K562 (cell line): ENCODE results near the gene CYP11A1. TPM values are rescaled to one million over a fixed set of nuclear protein-coding genes. Genes with fewer than 3 reads are reported as not detected.

Experiments
- ASH1L ChIP-seq: fragments of 450-650 bp; IDR thresholded peaks from 2 replicates; pipeline ENCODE4 v1.6.1; 2018; ENCODE audit warnings: borderline replicate concordance, mild to moderate bottlenecking, low read depth; ENCODE audit not compliant: partially characterized antibody
- BMI1 ChIP-seq: fragments of 150-350 bp; IDR thresholded peaks from 2 replicates; pipeline ENCODE4 v1.6.1; 2014; ENCODE audit warnings: low read length
- CREB1 ChIP-seq, 2 experiments: sonication (generic) in 1 of 2; formaldehyde crosslinking in 1 of 2; IDR thresholded peaks; 2 replicates each; pipeline versions ENCODE4 v1.6.1 to v1.8.0; 2012 to 2022; ENCODE audit warnings: inconsistent platforms in 1 of 2, mild to moderate bottlenecking in 1 of 2, missing genetic modification reagents in 1 of 2, moderate library complexity in 1 of 2
- DDX20 ChIP-seq: fragments of 450-650 bp; IDR thresholded peaks from 2 replicates; pipeline ENCODE4 v1.6.1; 2016; ENCODE audit warnings: missing genetic modification characterization, low read depth, mild to moderate bottlenecking, missing compliant biosample characterization, moderate library complexity
- ILF3 ChIP-seq: fragments of 450-650 bp; IDR thresholded peaks from 2 replicates; pipeline ENCODE4 v1.6.1; 2018; ENCODE audit warnings: antibody characterized with exemption, mild to moderate bottlenecking, moderate library complexity, borderline replicate concordance
- KLF13 ChIP-seq: fragments of 450-650 bp; IDR thresholded peaks from 2 replicates; pipeline ENCODE4 v1.6.1; 2016; ENCODE audit warnings: missing genetic modification characterization, low read depth, mild to moderate bottlenecking, missing compliant biosample characterization, moderate library complexity, borderline replicate concordance
- RAD21 ChIP-seq, 2 experiments: fragments of 250-450 bp in 1 of 2; fragments of 450-650 bp in 1 of 2; sonication (Bioruptor Pico) in 1 of 2; formaldehyde crosslinking in 1 of 2; IDR thresholded peaks in 1 of 2; conservative IDR thresholded peaks in 1 of 2; 2 replicates each; pipeline versions ENCODE4 v1.4.0 to v1.8.0; 2020 to 2022; ENCODE audit warnings: mild to moderate bottlenecking in 2 of 2, moderate library complexity in 1 of 2
- SAFB2 ChIP-seq: fragments of 200-400 bp; formaldehyde crosslinking; IDR thresholded peaks from 2 replicates; pipeline ENCODE4 v1.6.1; 2018; ENCODE audit warnings: borderline replicate concordance, low read length, low read depth, moderate library complexity; ENCODE audit not compliant: severe bottlenecking
- VEZF1 ChIP-seq: fragments of 200-800 bp; sonication (Bioruptor generic); IDR thresholded peaks from 2 replicates; pipeline ENCODE4 v1.6.1; 2017; ENCODE audit warnings: missing genetic modification characterization, missing compliant biosample characterization
- ZNF165 ChIP-seq: fragments of 250-450 bp; sonication (Bioruptor Pico); IDR thresholded peaks from 2 replicates; pipeline ENCODE4 v1.4.0; 2020; ENCODE audit warnings: borderline replicate concordance
- ZNF431 ChIP-seq: sonication (generic); formaldehyde crosslinking; IDR thresholded peaks from 2 replicates; pipeline ENCODE4 v1.8.0; 2022; ENCODE audit warnings: mild to moderate bottlenecking, missing genetic modification reagents
- polyA plus RNA-seq, 8 experiments: library from polyadenylated mRNA; depleted of rRNA in 4 of 8; stranded (reverse) in 5 of 8; unstranded in 3 of 8; fragments of >200 nt; fragmentation: Nextera tagmentation in 2 of 8; fragmentation: Illumina TruSeq in 1 of 8; extraction: Ambion mirVana in 2 of 8; extraction: Trizol in 1 of 8; gene quantifications; 2 replicates each; pipeline versions ENCODE4 v1.2.1 to v1.2.3, GENCODE V29; 2011 to 2014; ENCODE audit warnings: inconsistent platforms in 1 of 8, missing spikeins in 1 of 8
- total RNA-seq, 7 experiments: library from RNA; depleted of rRNA in 6 of 7; stranded (reverse); fragments of >200 nt in 6 of 7; fragmentation: Illumina TruSeq in 2 of 7; extraction: Trizol in 2 of 7; gene quantifications; 2 replicates each; pipeline versions ENCODE4 v1.2.1 to v1.2.3, GENCODE V29; 2011 to 2021; ENCODE audit warnings: low replicate concordance in 1 of 7
- TF ChIP-seq, protein P1 (sequence below): fragments of 250-450 bp; sonication (Bioruptor Pico); IDR thresholded peaks from 2 replicates; pipeline ENCODE4 v1.4.0; 2020
- TF ChIP-seq, protein P2 (sequence below): fragments of 200-600 bp; sonication (generic); IDR thresholded peaks from one replicate; pipeline ENCODE4 v1.6.1; 2012; ENCODE audit warnings: mild to moderate bottlenecking, low read depth, low read length, inconsistent platforms

The CYP11A1 gene
- total and polyA plus RNA-seq, 9 of the 15 experiments (the other 6 are each of a cell fraction or from before 2014, with no cell fraction given), result 0.06 to 0.24 (median 0.10) TPM; not detected in 4

DNA sequence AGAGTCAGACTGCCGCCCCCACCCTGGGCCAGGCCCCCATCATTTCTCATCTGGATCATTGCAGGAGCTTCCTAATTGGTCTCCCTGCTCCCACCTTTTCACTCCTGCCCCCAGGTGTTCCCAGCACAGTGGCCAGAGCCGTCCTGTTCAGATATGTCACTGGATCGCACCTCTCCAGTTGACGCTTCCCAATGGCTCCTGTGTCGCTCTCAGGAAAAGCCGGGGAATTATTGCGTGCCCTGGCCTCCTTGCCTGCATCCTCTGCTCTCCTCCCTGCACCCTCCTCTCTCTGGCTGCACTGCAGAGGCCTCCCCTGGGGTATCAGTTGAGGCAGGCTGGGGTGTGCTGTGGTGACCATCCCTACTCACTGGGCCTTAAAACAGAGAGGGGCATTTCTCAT lies 25.5 kb upstream of the CYP11A1 start (continued):
- TF ChIP-seq DDX20 (tag) (0 out of 2 replicates have a peak, but pooled peaks have one; percentile 28), KLF13 (tag) (no peak), VEZF1 (CRISPR knock-in tag) (no peak), CREB1 (IDR thresholded peaks at IDR 0.05) (no peak), CREB1 (CRISPR knock-in tag; IDR thresholded peaks at IDR 0.05) (no peak), ZNF431 (CRISPR knock-in tag) (no peak), RAD21 (CRISPR knock-in tag; conservative IDR thresholded peaks at IDR 0.05 in 1 of 2, IDR thresholded peaks at IDR 0.05 in 1 of 2) (no peak), BMI1 (no peak), ASH1L (no peak), SAFB2 (no peak), ILF3 (no peak), ZNF165 (0 out of 2 replicates have a peak, but pooled peaks have one; percentile 63)
- TF ChIP-seq, protein P1, sequence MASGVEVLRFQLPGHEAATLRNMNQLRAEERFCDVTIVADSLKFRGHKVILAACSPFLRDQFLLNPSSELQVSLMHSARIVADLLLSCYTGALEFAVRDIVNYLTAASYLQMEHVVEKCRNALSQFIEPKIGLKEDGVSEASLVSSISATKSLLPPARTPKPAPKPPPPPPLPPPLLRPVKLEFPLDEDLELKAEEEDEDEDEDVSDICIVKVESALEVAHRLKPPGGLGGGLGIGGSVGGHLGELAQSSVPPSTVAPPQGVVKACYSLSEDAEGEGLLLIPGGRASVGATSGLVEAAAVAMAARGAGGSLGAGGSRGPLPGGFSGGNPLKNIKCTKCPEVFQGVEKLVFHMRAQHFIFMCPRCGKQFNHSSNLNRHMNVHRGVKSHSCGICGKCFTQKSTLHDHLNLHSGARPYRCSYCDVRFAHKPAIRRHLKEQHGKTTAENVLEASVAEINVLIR, result no peak
- TF ChIP-seq, protein P2, sequence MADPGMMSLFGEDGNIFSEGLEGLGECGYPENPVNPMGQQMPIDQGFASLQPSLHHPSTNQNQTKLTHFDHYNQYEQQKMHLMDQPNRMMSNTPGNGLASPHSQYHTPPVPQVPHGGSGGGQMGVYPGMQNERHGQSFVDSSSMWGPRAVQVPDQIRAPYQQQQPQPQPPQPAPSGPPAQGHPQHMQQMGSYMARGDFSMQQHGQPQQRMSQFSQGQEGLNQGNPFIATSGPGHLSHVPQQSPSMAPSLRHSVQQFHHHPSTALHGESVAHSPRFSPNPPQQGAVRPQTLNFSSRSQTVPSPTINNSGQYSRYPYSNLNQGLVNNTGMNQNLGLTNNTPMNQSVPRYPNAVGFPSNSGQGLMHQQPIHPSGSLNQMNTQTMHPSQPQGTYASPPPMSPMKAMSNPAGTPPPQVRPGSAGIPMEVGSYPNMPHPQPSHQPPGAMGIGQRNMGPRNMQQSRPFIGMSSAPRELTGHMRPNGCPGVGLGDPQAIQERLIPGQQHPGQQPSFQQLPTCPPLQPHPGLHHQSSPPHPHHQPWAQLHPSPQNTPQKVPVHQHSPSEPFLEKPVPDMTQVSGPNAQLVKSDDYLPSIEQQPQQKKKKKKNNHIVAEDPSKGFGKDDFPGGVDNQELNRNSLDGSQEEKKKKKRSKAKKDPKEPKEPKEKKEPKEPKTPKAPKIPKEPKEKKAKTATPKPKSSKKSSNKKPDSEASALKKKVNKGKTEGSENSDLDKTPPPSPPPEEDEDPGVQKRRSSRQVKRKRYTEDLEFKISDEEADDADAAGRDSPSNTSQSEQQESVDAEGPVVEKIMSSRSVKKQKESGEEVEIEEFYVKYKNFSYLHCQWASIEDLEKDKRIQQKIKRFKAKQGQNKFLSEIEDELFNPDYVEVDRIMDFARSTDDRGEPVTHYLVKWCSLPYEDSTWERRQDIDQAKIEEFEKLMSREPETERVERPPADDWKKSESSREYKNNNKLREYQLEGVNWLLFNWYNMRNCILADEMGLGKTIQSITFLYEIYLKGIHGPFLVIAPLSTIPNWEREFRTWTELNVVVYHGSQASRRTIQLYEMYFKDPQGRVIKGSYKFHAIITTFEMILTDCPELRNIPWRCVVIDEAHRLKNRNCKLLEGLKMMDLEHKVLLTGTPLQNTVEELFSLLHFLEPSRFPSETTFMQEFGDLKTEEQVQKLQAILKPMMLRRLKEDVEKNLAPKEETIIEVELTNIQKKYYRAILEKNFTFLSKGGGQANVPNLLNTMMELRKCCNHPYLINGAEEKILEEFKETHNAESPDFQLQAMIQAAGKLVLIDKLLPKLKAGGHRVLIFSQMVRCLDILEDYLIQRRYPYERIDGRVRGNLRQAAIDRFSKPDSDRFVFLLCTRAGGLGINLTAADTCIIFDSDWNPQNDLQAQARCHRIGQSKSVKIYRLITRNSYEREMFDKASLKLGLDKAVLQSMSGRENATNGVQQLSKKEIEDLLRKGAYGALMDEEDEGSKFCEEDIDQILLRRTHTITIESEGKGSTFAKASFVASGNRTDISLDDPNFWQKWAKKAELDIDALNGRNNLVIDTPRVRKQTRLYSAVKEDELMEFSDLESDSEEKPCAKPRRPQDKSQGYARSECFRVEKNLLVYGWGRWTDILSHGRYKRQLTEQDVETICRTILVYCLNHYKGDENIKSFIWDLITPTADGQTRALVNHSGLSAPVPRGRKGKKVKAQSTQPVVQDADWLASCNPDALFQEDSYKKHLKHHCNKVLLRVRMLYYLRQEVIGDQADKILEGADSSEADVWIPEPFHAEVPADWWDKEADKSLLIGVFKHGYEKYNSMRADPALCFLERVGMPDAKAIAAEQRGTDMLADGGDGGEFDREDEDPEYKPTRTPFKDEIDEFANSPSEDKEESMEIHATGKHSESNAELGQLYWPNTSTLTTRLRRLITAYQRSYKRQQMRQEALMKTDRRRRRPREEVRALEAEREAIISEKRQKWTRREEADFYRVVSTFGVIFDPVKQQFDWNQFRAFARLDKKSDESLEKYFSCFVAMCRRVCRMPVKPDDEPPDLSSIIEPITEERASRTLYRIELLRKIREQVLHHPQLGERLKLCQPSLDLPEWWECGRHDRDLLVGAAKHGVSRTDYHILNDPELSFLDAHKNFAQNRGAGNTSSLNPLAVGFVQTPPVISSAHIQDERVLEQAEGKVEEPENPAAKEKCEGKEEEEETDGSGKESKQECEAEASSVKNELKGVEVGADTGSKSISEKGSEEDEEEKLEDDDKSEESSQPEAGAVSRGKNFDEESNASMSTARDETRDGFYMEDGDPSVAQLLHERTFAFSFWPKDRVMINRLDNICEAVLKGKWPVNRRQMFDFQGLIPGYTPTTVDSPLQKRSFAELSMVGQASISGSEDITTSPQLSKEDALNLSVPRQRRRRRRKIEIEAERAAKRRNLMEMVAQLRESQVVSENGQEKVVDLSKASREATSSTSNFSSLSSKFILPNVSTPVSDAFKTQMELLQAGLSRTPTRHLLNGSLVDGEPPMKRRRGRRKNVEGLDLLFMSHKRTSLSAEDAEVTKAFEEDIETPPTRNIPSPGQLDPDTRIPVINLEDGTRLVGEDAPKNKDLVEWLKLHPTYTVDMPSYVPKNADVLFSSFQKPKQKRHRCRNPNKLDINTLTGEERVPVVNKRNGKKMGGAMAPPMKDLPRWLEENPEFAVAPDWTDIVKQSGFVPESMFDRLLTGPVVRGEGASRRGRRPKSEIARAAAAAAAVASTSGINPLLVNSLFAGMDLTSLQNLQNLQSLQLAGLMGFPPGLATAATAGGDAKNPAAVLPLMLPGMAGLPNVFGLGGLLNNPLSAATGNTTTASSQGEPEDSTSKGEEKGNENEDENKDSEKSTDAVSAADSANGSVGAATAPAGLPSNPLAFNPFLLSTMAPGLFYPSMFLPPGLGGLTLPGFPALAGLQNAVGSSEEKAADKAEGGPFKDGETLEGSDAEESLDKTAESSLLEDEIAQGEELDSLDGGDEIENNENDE, result no peak
